Pulmonary artery endothelial cell (primary cell): ENCODE results near the gene HLA-DQA1. TPM values are rescaled to one million over a fixed set of nuclear protein-coding genes. Genes with fewer than 3 reads are reported as not detected.
A peak's percentile ranks its signal among the peaks of the same experiment; 100 is the strongest.
"Not testable (repeated sequence)": the region's sequence is repeated elsewhere in the genome, so short reads cannot be mapped to it uniquely, and the experiment has no call there.

Source experiments
- DNase-seq: peaks from one replicate; pipeline ENCODE4 v3.0.0-alpha.2; 2011; ENCODE audit warnings: low read depth, low spot score
- total RNA-seq: library from RNA; depleted of rRNA; stranded (reverse); fragments of >200 nt; gene quantifications from 2 replicates; pipeline ENCODE4 v1.2.3, GENCODE V29; 2014

The HLA-DQA1 gene
- total RNA-seq, 1 donor from 2014 or later, result not detected

DNA sequence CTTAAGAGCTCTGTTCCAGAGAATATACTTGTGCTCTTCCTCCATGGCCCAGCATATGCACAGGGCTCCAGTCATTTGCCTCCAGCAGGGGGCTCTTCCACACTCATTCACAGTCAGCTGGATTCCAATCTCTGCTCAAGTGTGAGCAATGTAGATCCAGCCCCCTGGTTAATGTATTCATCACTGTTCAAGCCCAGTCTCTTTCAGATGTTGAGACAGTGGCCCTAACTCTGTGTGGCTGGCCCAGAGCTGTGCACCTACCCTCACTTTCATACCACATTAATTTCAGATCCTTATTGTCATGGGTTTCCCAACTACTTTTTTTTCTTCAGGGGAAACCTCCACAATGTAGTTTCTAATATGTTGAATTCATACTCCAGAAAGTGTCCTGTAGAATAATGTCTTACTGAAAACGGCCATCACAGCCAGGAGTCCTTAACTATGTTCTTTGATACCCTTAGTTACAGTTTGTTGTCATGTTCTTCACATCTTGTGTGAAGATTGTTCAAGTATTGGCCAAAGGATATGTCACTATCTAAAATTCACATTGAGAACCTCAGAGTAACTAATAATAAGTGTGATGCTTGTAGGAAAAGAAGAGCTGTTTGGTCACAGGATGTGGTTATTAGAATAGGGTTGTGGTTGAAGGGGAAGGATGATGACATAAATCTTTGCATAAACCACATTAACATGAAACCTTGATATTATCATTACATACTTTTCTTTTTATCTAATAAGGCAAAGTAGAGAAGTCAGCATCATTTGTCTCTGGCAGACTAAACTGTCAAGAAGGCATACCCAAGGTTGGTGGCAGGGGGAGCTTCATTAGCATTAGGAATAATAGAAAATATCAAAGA, 14.4 kb upstream of the HLA-DQA1 start:
- peak; percentile 8 for DNase-seq

DNA sequence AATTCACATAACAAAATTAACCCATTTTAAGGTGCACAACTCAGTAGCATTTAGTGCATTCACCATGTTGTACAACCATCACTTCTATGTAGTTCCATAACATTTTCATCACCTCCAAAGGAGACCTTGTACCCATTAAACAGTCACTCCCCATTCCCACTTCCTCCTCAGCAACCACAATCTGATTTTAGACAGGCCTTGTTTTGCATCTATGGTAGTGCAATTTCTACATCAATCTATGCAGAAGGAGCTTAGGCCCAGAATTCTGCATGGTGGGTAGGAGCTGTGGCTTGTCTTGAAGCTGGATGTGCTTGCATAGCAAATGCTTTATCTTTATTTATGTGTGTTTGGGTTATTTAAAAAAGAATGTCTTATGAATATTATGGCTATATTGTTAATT, 13.5 kb upstream of the HLA-DQA1 start:
- DNase-seq, result no peak

DNA sequence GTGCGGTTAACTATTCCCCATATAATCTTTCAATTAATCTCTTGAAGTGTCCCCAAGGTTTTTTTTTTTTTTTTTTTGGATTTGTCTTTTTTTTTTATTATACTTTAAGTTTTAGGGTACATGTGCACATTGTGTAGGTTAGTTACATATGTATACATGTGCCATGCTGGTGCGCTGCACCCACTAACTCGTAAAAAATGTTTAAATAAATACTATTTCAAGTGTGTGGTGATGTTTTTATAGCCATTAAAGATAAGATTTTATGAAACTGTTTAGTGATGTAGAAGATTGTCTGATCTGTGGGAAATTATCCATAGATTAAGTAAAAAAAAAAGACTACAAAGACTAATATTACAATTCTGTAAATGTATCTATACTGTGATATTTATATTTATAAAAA, 12.6 kb upstream of the HLA-DQA1 start:
- no peak for DNase-seq

DNA sequence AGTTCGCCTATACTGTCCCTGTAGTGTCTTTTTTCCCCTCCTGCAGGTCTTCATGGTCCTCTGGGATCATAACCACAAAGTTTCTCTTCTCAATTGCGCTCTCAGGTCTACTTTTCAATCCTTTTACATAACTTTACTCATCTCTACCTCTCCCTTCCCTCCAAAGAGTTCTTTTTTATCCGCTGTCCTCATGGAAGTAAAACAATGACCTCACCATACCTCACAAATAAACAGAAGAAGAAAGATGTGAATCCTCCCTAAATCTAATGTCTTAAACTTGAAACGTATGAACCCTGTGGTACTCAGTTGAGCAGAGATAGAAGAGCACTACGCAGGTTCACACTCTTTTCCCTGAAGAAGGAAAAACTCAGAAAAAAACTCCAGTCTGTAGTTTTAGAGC, 12.1 kb upstream of the HLA-DQA1 start:
- no peak for DNase-seq

DNA sequence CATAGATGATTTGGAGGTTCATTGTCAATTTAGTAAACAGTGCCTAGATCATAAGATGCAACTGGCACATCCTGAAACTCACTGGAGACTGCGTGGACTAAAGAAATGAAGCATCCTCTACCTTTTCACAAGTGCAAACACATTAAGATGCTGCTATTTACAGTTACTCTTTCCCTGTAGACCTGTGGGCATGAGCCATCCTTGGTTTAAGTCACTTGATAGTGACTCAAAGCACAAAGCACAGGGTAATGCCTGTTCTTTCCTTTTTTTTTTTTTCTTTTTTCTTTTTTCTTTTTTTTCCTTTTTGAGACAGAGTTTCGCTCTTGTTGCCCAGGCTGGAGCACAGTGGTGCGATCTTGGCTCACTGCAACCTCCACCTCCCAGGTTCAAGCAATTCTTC, 10.0 kb upstream of the HLA-DQA1 start:
- no peak for DNase-seq

DNA sequence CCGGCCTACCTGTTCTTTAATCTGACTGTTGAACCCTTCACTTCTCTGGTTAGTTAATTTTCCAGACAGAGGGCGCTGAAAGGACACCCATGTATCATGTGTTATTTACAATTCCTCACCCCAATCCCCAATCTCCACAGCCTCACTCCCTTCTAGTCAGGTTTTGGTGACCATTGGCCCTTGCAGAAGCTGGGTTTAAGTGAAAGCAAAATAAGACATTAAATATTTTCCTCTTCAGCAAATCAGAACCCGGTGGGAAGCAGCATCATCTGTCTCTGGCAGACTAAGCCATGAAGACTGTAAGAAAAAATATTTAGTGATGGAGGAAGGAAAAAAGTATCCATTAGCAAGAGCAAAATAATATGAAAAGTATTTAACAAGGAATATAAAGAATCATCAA, 9.4 kb upstream of the HLA-DQA1 start:
- no peak for DNase-seq

DNA sequence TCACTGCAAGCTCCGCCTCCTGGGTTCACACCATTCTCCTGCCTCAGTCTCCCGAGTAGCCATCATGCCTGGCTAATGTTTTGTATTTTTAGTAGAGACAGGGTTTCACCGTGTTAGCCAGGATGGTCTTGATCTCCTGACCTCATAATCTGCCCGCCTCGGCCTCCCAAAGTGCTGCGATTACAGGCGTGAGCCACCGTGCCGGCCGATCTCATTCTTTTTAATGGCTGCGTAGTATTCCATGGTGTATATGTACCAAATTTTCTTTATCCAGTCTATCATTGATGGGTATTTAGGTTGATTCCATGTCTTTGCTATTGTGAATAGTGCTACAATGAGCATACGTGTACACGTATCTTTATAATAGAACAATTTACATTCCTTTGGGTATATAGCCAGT, 7.4 kb upstream of the HLA-DQA1 start:
- not testable (repeated sequence) for DNase-seq

DNA sequence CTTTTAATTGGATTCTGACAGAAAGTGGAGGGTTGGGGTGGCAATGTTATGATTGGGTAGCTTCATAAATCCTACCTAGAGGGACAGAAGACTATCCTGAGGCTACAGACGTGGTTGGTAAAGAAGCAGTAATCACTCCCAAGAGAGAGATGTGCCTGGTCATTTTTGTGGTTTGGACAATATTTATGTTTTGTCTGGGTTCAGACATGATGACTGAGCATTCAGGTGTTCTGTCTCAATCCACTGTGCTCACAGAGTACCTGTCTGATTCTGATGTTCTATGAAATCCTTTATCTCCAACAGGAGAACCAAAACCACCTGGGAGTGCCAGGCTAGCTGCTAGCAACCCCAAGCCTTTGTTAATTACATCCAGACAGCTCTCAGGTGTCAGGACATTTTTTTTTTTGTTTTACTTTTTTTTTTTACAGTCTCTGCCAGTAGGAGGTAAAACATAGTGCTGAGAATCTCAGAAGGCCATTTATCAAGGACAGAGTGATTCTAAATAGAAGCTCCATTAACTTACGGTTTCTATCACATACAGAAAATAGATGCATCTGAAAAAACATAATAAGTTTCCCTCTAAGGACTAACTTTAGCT, 1.6 kb upstream of the HLA-DQA1 start:
- DNase-seq, result no peak

DNA sequence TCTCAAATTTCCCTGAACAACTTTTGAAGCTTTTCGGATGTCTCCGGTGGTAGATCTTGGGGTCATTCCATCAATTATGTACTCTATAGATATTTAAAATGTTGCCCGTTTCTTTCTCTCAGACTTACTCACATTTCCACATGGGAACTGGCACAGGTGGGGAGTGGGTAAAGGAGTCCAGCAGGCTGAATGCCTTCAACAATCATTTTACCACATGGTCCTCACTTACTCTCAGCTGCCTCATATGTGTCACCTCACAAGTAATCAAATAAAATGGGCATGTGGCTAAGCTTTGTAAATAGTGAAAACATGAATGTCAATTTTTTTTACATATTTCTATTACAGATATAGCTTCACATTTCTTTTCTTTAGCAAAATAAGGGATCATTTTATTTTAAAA, 677 bp downstream of the HLA-DQA1 start:
- DNase-seq, result no peak

DNA sequence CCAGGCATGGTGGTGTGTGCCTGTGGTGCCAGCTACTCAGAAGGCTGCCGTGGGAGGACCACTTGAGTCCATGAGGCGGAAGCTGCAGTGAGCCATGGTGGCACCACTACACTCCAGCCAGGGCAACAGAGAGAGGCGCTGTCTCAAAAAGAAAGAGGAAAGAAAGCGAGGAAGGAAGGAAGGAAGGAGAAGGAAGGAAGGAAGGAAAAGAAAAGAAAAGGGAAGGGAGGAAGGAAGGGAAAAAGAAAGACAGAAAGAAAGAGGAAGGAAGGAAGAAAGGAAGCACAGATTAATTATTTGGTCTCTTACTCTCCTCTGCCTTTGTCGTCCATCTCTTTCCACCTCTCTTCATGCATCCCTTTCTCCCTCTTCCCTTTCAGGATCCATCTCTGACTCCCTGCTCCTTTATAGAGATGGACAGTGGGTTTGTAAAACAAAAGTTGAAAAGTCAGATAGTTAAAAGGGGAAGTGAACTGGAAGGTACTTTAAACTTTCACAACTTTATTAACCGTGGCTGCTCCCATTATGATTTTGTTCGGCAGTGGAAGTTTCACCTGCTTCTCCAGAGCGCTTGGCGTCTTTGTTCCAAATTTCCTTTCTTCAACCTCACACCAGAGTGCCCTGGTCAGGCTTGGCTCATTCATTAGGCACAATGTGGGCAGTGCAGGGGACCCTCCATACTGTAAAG, 1.5 kb downstream of the HLA-DQA1 start:
- no peak for DNase-seq

DNA sequence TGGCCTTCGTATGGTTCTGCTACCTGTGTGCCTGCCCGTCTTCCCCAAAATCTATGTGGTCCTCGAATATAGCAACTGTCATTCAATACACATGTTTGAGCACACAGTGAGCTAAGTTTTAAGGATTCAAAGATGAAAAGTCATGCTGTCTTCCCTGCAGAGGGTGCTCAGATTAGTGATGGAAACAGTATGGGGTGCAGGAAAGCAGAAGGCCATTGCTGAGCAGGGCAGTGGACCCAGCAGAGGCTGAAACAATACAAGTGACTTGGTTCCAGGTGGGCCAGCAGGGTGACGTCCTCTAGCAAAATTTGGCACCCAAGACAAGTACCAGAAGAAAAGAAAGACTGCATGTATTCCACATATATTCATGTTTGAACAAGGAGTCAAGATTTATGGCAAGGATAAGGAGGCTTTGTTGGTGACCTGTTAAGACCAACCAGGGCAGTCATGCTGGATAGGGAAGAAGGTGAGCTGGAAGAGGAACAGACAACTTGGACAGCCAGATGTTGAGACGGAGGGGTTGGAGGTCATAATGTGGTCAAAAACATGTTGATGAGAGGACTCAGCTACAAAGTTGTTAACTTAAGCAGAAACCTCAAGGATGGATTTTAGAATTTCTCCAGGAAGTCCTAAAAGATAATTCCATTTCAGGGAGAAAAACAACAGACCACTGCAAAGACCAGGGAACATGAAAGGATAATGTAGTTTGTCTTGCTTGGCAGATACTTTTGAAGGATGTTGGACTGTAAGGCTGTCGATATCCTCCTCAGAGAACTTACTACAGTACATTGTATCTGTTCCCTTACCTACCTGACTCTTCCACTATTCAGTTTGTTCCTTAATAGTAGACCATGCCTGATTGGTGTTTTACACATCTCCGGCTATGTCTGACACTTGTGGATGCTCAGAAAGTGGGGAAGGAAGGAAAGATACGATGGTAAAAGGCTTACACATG, 2.5 kb downstream of the HLA-DQA1 start:
- no peak for DNase-seq

DNA sequence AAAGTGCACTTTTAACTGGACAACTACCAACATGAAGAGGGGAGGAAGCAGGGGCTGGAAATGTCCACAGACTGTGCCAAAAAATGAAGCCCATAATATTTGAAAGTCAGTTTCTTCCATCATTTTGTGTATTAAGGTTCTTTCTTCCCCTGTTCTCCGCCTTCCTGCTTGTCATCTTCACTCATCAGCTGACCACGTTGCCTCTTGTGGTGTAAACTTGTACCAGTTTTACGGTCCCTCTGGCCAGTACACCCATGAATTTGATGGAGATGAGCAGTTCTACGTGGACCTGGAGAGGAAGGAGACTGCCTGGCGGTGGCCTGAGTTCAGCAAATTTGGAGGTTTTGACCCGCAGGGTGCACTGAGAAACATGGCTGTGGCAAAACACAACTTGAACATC, 3.9 kb downstream of the HLA-DQA1 start:
- no peak for DNase-seq

DNA sequence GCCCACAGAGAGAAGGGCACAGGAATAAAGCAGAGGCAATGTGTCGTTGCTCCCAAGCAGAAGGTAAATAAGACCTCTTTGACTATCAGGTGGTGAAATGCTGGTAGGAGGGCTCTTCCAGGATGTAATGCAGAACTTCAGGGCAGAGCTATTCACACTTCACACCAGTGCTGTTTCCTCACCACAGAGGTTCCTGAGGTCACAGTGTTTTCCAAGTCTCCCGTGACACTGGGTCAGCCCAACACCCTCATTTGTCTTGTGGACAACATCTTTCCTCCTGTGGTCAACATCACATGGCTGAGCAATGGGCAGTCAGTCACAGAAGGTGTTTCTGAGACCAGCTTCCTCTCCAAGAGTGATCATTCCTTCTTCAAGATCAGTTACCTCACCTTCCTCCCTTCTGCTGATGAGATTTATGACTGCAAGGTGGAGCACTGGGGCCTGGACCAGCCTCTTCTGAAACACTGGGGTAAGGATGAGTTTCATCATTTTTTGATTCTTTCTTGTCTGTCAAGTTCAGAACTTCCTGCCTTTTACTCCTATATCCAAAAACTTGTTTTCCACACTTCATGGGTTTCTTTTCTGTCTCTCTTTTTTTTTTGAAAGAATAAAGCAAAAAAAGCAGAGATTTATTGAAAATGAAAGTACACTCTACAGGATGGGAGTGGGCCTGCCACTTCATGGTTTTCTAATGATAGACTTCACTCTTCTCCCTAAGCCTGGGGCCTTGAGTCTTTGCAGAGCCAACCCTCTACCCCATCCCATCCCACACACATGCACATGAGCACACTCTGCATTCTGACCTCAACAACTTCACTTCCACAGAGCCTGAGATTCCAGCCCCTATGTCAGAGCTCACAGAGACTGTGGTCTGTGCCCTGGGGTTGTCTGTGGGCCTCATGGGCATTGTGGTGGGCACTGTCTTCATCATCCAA, 4.8 kb downstream of the HLA-DQA1 start:
- not testable (repeated sequence) for DNase-seq

DNA sequence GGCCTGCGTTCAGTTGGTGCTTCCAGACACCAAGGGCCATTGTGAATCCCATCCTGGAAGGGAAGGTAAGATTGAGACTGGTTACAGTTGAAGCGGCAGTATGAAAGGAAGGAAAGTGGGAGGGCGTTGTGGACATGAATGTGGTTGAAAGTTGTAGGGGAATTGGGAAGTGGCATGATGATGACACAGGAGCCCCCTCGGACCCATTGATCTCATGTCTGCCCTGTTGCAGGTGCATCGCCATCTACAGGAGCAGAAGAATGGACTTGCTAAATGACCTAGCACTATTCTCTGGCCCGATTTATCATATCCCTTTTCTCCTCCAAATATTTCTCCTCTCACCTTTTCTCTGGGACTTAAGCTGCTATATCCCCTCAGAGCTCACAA, 5.5 kb downstream of the HLA-DQA1 start:
- no peak for DNase-seq

DNA sequence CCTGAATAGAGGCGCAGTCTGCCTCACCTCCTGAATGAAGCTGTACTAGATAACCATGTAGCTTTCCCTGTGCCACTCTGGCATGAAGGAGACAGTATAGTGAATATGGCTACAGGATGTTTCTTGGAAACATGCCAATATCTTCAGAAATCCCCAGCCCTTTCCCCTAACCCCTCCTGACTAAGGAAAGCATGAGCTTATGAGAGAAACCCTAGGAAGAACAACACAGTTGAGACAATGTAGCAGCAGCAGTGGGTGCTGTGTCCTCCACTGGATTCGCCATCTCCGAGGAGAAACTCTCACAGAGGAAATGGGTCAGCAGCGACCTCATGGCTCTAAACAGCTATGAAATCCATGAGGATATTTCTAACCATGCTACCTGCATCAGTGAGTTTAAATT, 6.7 kb downstream of the HLA-DQA1 start:
- no peak for DNase-seq

DNA sequence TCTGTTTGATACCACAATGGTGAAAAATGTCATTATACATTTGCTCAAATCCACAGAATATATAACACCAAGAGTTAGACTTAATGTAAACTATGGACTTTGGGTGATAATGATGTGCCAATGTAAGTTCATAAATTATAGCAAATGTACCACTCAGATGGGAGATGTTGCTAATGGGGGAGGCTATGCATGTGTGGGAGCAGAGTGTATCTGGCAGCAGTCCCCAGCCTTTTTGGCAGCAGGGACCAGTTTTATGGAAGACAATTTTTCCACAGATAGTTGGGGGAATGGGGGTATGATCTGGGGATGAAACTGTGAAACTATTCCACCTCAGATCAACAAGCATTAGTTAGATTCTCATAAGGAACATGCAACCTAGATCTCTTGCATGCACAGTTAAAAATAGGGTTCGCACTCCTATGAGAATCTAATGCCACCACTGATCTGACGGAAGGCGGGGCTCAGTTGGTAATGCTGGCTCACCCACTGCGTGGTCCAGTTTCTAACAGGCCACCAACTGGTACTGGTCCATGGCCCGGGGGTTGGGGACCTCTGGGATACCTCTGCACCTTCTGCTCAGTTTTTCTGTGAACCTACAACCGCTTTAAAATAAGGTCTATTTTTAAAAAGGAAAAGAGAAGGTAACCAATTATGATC, 8.0 kb downstream of the HLA-DQA1 start:
- no peak for DNase-seq

DNA sequence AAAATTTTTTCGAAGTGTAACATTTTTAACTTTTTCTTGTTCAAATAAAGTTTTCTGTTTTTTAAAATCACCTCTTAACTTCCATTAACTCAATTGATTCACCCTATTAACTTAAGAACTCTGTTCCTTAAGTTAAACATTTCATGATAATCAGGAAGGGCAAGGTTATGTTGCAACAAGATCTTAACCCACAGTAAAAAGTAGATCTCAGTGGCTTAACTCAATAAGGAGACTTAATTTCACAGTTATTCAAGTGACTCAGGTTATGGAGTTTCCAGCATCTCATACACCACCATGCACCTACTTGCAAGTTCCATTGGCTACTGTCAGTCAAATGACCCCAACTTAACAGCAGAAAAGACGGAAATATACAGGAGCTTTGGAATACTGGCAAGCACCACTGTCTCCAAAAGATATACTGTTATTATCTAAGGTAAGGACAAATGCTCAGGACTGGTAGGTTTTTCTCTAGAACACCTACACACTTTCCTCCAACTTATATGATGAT, 18.1 kb downstream of the HLA-DQA1 start:
- DNase-seq, result no peak

DNA sequence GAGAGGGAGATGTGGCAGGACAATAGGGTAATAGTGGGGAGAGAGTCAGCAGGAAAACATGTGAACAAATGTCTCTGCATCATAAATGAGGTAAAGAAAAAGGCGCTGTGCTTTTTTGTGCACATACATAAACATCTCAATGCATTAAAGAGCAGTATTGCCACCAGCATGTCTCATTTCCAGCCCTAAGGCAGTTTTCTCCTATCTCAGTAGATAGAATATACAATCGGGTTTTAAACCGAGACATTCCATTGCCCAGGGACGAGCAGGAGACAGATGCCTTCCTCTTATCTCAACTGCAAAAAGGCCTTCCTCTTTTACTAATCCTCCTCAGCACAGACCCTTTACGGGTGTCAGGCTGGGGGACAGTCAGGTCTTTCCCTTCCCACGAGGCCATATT, 20.1 kb downstream of the HLA-DQA1 start:
- not testable (repeated sequence) for DNase-seq

DNA sequence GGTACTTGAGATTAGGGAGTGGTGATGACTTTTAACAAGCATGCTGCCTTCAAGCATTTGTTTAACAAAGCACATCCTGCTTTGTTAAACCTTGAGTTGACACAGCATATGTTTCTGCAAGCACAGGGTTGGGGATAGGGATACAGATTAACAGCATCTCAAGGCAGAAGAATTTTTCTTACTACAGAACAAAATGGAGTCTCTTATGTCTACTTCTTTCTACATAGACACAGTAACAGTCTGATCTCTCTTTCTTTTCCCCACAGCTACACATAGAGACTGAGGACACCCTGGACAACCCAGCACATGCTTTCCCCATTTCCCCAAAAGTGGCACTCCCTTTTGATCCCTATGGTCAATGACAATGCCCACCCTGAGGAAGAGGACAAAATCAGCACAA, 20.6 kb downstream of the HLA-DQA1 start:
- DNase-seq, result not testable (repeated sequence)
